ENCODE results near the gene GNA12.
"Not testable (repeated sequence)": the region's sequence is repeated elsewhere in the genome, so short reads cannot be mapped to it uniquely, and the experiment has no call there.

The GNA12 gene

DNA sequence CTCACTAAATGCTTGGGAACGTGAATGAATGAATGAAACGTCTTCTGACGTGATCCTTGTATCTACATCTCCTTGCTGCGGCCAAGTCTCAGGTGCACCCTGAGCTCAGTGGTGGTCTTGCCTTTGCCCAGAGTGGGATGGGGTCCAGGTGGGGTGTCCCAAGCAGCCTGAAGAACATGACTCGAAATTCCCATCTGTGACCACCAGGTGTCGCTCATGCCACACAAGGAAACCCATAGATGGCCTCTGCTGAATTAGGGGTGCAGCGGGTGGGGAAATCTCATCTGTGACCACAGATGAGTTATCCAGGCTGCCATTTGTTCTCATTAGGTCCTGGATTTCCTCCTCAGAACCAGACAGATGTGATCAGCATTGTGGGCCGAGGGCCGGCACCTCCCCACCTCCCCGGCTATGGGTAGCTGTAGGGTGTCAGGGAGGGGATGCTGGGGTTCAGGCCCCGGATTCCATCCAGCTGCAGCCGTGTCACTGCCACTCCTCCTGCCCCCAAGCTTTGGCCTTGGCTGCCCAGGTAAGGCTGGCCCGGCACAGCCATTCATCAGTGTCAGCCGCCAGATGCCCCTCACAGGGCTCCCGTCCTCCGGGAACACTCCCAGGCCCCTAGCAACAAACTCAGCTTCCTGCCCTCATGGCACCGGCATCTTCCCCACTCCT is 21.0 kb upstream of the GNA12 start:
- DNase-seq (ENCODE audit: low spot score): peak; percentile 74

DNA sequence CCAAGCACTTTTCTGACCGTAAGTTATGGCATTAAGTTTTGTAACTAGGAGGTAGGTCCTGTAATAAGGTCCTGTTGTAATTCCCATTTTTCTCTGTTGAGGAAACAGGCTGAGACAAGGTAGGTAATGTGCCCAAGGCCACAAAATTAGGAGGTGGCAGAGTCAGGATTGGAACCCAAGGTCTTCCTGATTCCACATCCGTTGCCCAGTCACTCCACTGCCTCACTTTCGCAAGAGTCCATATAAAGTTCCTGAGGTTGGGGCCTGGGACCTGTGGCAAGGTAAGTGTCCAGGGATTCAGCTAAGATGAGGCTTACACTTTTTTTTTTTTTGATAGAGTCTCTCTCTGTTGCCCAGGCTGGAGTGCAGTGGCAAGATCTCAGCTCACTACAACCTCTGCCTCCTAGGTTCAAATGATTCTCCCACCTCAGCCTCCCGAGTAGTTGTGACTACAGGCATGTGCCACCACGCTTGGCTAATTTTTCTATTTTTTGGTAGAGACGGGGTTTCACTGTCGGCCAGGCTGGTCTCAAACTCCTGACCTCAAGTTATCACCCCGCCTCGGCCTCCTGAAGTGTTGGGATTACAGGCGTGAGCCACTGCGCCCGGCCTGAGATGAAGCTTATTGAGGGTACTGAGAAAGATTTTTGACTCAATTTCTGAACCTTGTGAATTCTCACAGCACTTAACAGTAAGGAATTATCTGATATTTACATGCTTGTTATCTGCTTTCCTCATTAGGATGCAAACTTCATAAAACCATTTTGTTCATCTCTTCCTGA is 20.3 kb upstream of the GNA12 start:
- no peak for DNase-seq (ENCODE audit: low spot score)

DNA sequence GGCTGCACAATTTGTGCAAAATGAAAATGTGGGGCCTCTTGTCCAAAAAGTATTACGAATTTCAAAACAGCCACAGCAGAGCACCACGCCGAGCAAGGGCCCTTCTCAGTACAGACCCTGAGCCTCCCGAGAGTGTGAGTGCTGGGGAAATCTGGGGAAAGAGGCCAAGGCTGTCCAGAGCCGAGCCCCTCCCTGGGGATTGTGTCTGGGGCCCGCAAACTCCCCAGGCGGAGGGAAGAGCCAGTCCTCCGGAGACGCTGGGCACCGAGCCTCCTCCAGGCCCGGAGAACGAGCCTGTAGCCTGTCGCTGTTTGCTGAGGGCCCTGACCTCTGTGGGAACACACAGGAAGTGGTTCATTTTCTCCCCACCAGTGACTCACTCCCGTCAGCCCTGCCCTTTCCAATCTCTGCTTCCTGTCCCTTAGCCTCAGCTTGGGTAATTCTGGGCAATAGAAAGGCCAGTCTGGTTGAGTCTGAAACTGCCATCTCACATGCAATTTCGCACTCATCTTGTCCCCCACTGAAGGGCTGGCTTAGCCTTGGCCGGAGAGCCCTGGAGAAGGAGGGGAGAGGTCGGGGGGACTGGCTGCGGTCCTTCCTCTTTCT is 19.5 kb upstream of the GNA12 start:
- peak; percentile 78 for DNase-seq (ENCODE audit: low spot score)

DNA sequence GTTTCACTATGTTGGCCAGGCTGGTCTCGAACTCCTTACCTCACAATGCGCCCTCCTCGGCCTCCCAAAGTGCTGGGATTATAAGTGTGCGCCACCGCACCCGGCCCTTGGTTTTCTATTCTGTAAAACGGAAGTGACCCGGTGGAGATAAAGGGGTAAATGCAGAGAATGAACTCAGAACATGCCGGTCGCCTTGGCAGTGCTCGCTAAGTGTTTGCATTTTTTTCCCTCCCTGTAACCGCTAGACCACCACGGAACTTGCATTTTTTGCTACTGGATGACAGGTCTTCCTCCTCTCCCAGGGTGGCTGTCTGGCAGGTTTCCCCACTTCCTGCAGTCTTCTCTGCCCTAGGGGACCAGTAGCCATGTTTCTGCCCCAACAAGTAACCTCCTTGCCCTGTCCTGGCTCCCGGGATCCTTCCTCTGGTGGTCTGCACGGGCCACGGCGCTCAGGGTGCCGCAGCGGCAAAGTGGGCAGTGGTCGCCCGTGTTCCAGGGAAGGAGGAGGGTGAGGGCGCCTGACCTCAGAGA is 18.8 kb upstream of the GNA12 start:
- DNase-seq (ENCODE audit: low spot score): peak; percentile 9

DNA sequence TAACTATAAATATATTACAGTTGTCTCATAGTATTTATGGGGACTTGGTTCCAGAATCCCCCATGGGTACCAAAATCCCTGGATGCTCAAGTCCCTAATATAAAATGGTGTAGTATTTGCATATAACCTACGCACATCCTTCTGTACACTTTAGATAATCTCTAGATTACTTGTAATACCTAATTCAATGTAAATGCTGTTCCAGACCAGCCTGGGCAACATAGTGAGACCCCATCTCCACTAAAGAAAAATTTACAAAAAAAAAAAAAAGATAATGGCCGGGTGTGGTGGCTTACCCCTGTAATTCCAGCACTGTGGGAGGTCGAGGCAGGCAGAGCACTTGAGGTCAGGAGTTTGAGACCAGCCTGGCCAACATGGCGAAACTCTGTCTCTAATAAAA is 17.4 kb upstream of the GNA12 start:
- no peak for DNase-seq (ENCODE audit: low spot score)

DNA sequence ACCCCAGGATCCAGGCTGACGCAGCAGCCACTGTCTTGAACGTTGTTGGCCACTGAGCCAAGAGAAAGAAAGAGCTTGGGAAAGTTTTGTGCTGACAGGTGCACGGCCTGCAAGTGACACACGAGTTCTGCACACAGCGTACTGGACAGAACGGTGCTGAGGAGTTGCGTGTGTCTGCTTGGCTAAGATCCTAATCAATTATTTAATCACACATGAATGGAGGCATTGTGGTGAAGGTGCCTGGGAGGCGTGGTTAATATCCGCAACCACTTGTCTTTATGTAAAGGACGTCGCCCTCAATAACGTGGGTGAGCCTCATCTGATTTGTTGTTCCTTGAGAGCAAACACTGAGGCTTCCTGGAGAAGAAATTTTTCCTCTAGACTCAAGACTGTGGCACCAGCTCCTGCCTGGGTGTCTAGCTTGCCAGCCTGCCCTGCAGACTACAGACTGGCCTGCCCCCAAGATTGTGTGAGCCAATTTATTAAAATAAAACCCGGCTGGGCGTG is 16.6 kb upstream of the GNA12 start:
- no peak for DNase-seq (ENCODE audit: low spot score)

DNA sequence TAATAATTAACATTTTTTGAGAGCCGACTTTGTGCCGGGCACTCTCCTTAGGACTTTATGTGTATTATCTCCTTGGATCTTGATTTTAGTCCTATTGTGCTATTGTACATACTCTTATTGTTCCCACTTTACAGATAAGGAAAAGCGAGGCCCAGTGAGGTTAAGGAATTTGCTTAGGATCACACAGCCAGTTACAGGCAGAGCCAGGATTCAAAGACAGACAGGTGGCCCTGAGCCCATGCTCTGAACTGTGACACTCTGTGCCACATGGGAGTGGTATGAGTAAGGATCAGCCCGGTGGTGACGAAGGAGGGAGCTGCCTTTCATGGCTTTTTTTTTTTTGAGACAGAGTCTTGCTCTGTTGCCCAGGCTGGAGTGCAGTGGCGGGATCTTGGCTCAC is 15.8 kb upstream of the GNA12 start:
- DNase-seq (ENCODE audit: low spot score): no peak

DNA sequence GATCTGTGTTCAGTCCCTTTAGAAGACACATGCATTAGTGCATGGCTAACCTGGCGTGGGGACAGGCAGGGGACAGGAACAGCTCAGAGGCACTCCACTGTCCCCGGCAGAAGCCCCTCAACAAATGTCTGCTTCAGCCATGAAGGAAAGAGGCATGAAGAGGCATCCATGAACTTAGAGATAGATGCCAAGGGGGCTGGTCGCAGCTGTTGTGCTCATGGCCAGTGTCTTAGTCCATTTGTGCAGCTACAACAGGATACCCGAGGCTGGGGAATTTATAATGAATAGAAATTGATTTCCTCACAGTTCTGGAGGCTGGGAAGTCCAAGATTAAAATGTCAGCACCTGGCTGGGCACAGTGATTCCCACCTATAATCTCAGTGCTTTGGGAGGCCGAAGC is 14.5 kb upstream of the GNA12 start:
- DNase-seq (ENCODE audit: low spot score): no peak

DNA sequence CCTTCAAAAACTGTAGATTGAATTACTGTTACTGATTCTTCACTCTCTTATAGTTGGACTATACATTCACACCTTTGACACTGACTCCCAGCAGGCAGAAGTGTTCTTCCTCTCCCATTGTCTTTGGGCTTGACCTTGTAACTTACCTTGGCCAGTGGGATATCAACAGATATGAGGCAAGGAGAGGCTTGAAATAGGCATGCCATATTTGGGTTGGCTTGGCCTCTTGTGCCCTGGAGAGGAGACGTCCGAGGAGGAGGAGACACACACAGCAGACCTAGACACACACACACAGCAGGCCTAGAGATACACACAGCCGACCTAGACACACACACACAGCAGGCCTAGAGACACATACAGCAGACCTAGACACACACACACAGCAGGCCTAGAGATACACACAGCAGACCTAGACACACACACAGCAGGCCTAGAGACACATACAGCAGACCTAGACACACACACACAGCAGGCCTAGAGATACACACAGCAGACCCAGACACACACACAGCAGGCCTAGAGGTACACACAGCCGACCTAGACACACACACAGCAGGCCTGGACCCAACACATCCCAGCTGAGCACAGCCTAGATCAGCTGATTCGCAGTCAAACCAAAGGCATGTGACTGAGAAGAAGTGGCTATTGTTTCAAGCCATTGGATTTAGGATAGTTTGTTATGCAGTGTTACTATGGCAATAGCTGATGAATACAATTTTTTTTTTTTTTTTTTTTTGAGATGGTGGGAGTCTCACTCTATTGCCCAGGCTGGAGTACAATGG is 12.5 kb upstream of the GNA12 start:
- DNase-seq (ENCODE audit: low spot score): no peak

DNA sequence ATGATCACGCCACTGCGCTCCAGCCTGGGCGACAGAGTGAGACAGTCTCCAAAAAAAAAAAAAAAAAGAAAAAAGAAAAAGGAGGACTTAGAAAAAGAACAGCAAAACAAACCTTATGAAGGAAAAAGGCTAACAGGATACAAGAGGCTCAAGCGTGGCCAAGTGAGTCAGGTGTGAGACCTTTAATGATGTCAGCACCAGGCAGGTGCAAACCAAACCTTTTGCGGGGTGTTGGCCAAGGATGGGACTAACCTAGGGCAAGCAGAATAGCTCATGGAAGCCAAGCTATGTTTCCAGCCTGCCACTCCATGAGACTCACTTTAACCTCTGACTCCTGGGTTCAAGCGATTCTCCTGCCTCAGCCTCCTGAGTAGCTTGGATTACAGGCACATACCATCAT is 11.3 kb upstream of the GNA12 start:
- no peak for DNase-seq (ENCODE audit: low spot score)

DNA sequence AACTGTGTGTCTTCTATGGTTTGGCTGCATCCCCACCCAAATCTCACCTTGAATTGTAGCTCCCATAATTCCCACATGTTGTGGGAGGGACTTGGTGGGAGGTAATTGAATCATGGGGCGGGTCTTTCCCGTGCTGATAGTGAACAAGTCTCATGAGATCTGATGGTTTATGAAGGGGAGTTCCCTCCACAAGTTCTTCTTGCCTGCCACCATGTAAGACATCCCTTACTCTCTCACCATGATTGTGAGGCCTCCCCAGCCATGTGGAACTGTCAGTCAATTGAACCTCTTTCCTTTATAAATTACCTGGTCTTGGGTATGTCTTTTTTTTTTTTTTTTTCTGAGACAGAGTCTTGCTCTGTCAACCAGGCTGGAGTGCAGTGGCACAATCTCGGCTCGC is 9.4 kb upstream of the GNA12 start:
- DNase-seq (ENCODE audit: low spot score): not testable (repeated sequence)

DNA sequence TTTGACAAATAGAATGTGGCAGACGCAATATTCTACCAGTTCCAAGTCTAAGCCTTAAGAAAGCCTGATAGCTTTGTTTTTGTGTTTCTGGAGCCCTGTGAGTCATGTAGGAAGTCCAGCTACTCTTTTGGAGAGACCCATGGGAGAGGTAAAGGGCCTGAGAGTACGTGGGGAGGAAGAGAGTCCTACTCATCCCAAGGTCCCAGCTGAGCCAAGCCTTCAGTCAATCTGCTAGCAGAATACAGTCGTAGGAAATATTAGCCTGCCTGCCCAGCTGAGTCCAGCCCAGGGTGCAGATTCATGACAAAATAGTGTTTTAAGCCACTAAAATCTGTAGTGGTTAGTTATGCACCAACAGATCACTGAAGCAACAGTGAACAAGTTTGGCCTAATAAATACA is 9.0 kb upstream of the GNA12 start:
- DNase-seq (ENCODE audit: low spot score): no peak

DNA sequence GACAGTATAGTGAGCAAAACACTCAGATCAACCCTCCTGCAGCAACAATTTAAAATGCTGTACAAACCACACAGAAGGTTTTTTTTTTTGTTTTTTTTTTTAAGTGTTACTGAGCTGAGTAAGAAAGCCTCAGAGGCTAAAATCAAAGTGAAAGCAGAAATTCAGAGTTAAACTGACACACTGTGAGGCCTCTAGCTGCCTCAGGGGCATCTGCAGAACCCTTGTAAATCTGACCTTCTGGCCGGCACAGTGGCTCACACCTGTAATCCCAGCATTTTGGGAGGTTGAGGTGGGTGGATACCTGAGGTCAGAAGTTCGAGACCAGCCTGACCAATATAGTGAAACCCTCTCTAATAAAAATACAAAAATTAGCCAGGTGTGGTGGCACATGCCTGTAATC is 7.4 kb upstream of the GNA12 start:
- peak; percentile 11 for DNase-seq (ENCODE audit: low spot score)

DNA sequence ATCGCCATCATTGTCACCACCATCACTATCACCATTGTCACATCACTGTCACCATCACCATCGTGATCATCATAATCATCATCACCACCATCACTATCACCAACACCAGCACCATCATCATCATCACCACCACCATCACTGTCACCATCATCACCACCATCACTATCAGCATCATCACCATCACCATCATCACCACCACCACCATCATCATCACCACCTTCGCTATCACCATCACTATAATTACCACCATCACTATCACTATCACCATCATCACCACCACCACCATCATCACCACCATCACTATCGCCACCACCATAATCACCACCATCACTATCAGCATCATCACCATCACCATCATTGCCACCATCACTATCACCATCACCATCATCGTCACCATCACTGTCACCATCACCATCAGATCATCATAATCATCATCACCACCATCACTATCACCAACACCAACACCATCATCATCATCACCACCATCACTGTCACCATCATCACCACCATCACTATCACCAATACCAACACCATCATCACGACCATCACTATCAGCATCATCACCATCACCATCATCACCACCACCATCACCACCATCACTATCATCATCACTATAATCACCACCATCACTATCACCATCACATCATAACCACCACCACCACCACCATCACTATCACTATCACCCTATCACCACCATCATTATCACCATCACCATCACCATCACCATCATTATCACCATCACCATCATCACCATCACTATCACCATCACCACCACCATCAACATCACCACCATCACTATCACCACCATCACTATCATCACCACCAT is 6.0 kb upstream of the GNA12 start:
- DNase-seq (ENCODE audit: low spot score): no peak

DNA sequence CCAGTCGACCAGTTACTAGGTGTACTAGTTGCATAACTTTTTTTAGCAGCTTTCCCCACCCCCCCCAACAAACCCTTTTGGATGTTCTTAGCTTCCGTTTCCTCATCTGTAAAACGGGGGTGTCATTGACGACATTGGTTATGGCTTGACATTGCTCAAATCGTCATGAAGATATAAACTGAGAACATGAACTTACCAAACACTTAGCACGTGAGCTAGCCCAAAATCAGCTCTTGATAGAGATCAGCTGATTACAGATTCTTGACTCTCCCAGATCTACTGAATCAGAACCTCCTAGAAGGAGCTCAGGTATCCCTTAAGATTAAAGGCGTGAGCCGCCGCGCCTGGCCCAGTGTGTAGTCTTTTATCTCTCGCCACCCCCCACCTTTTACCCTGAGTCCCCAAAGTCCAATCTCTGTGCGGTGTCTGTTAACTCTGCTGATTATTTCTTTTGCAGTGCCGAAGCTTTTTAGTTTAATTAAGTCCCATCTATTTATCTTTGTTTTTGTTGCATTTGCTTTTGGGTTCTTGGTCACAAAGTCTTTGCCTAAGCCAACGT is 1.0 kb upstream of the GNA12 start:
- DNase-seq (ENCODE audit: low spot score): no peak

DNA sequence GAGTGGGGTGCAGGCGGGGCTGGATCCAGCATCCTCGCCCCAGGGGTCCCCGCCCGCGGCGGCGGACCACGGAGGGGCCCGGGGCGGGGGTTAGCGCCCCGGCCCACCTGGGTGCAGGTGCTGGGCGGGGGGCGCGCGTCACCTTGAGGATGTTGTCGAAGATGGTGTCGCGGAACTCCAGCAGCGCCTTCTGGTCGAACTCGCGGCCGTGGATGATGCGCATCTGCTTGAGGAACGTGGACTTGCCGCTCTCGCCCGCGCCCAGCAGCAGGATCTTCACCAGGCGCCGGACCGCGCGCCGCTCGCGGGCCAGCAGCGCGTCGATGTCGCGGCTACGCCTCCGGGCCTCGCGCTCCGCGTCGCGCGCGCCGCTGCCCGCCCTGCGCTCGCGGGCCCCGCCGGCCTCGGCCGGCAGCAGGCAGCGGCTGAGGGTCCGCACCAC is 376 bp downstream of the GNA12 start:
- DNase-seq (ENCODE audit: low spot score): peak; percentile 14

DNA sequence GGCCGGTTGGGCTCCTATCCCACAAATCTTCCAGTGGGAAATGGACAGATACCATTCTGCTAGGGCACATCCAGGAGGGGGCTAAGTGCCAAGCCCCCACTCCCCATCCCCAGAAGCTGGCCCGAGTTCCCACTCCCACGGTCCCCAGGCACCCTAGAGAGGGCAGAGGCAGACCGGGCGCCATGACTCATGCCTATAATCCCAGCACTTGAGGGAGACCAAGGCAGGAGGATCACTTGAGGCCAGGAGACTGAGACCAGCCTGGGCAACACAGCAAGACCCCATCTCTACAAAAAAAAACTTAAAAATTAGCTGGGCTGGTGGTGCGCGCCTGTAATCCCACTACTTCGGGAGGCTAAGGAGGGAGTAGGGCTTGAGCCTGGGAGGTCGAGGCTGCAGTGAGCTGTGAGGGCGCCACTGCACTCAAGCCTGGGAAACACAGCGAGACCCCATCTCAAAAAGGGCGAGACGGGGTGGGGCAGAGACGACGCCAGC is 870 bp downstream of the GNA12 start:
- DNase-seq (ENCODE audit: low spot score): no peak

DNA sequence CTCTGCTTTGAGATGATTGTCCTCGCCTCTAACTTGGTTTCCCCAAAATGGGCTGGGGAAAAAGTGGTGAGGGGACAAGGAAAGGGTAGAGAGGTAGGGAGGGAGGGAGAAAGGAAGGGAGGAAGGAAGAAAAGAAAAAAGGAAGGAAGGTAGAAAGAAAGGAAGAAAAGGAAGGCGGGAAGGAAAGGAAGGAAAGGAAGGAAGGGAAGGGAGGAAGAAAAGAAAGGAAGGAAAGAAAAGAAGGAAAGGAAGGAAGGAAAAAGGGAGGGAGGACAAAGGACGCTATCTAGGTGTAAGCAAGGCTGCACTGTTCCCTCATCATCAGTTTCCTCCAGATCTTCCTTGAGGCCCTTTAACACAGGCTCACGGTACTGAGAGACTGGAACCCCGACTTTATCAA is 2.2 kb downstream of the GNA12 start:
- DNase-seq (ENCODE audit: low spot score): no peak

DNA sequence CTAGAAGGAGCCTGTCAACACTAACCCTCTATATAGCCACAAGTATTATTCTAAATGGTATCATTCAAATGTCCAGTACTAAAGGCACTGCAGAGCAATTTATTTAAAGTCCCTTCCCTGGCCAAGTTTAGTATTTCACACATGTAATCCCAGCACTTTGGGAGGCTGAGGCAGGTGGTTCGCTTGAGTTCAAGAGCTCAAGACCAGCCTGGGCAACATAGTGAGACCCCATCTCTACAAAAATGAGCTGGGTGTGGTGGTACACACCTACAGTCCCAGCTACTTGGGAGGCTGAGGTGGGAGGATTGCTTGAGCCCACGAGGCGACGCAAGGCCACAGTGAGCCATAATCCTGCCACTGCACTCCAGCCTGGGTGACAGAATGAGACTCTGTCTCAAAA is 3.6 kb downstream of the GNA12 start:
- DNase-seq (ENCODE audit: low spot score): no peak

DNA sequence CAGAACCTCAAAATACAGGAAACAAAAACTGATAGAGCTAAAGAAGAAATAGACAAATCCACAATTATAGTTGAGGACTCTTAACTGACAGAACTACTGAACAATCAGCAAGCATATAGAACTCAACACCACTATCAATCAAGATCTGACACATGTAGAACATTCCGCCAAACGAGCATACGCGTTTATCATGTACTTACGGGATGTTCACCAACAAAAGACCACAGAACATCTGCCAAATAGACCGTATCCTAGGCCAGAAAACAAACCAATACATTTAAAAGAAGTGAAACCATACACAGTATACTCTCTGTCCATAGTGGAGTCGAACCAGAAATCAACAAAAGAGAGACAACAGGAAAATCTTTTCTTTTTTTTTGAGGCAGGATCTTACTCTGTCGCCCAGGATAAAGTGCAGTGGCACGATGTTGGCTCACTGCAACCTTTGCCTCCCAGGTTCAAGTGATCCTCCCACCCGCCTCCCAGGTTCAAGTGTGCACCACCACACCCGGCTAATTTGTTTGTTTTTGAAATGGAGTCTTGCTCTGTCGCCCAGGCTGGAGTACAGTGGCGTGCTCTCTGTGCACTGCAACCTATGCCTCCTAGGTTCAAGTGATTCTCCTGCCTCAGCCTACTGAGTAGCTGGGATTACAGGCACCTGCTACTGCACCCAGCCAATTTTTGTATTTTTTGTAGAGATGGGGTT is 5.1 kb downstream of the GNA12 start:
- DNase-seq (ENCODE audit: low spot score): no peak
